Measurements from ENCODE around the gene CBR4. TPM values are rescaled to one million over a fixed set of nuclear protein-coding genes. Genes with fewer than 3 reads are reported as not detected.
A peak's percentile ranks its signal among the peaks of the same experiment; 100 is the strongest.

The CBR4 gene
- polyA plus RNA-seq, 1 donor (not counting 4 experiments of a cell fraction or from before 2014, with no cell fraction given), result 9.1 TPM

GRCh38 chr4:169017971-169018370 is 7.9 kb upstream of the CBR4 start:
- Histone ChIP-seq H3K27me3 (ENCODE audit: control insufficient read depth, extremely low read depth, insufficient read depth, low read length) (no peaks in the 10 kb centered on the region), H3K9me3 (ENCODE audit: control insufficient read depth, low read depth, low read length) (no peaks in the 10 kb centered on the region), H4K20me1 (ENCODE audit: control insufficient read depth, extremely low read depth, insufficient read depth, low read length) (no peaks in the 10 kb centered on the region), H3K9ac (ENCODE audit: control insufficient read depth, extremely low read depth, insufficient read depth, low read length) (no peak overlapping the region), H3K79me2 (ENCODE audit: control insufficient read depth, insufficient read depth, low read length) (no peaks in the 10 kb centered on the region), H3K4me1 (ENCODE audit: control insufficient read depth, extremely low read depth, insufficient read depth, low read length) (peaks cover 38% of the 10 kb centered on the region), H3K27ac (ENCODE audit: control insufficient read depth, insufficient read depth, low read length) (peak overlapping the region; percentile 7), H3K36me3 (ENCODE audit: control insufficient read depth in 2 of 2, extremely low read depth in 1 of 2, insufficient read depth in 2 of 2, low read length in 2 of 2) (no peaks in the 10 kb centered on the region), H3K4me3 (ENCODE audit: control insufficient read depth in 2 of 3, extremely low read depth in 1 of 3, insufficient read depth in 2 of 3, low read depth in 1 of 3, low read length in 3 of 3) (no peak overlapping the region), H3K9me1 (ENCODE audit: control insufficient read depth, extremely low read depth, insufficient read depth, low read length) (no peaks in the 10 kb centered on the region), H2AFZ (ENCODE audit: control insufficient read depth, low read length) (peak overlapping the region; percentile 87), H3K4me2 (ENCODE audit: control insufficient read depth, extremely low read depth, insufficient read depth, low read depth, low read length) (peak overlapping the region; percentile 59)
- TF ChIP-seq EZH2 (IDR thresholded peaks at IDR 0.05; ENCODE audit: low read length), result no peak
- TF ChIP-seq CTCF (optimal IDR thresholded peaks at IDR 0.05 in 1 of 3, IDR thresholded peaks at IDR 0.05 in 1 of 3, conservative IDR thresholded peaks at IDR 0.05 in 1 of 3; ENCODE audit: extremely low read depth in 1 of 3, insufficient read depth in 2 of 3, low read length in 3 of 3), result no peak
- DNase-seq (ENCODE audit: low read depth, low spot score) (no peak), FAIRE-seq (no peak)
- dilution Hi-C loops (cut with MboI; ENCODE audit: extremely low pct_ligation_motif_present, low sequenced_read_pairs), result no loop called here

- no peaks in the 10 kb centered on the region for H3K9me3 ChIP-seq (ENCODE audit: control insufficient read depth, low read depth, low read length)
- H3K4me3 ChIP-seq (ENCODE audit: control insufficient read depth in 2 of 3, extremely low read depth in 1 of 3, insufficient read depth in 2 of 3, low read depth in 1 of 3, low read length in 3 of 3), result no peak overlapping the region
- DNase-seq (ENCODE audit: low read depth, low spot score) (no peak), FAIRE-seq (no peak)
- no peaks in the 10 kb centered on the region for H3K27me3 ChIP-seq (ENCODE audit: control insufficient read depth, extremely low read depth, insufficient read depth, low read length)
- H3K9ac ChIP-seq (ENCODE audit: control insufficient read depth, extremely low read depth, insufficient read depth, low read length), result no peak overlapping the region
- H3K4me1 ChIP-seq (ENCODE audit: control insufficient read depth, extremely low read depth, insufficient read depth, low read length), result peaks cover 44% of the 10 kb centered on the region
- peak overlapping the region; percentile 57 for H2AFZ ChIP-seq (ENCODE audit: control insufficient read depth, low read length)
- H3K27ac ChIP-seq (ENCODE audit: control insufficient read depth, insufficient read depth, low read length), result peak overlapping the region; percentile 70
- TF ChIP-seq CTCF (optimal IDR thresholded peaks at IDR 0.05 in 1 of 3, IDR thresholded peaks at IDR 0.05 in 1 of 3, conservative IDR thresholded peaks at IDR 0.05 in 1 of 3; ENCODE audit: extremely low read depth in 1 of 3, insufficient read depth in 2 of 3, low read length in 3 of 3) (no peak), EZH2 (IDR thresholded peaks at IDR 0.05; ENCODE audit: low read length) (no peak)
- no peaks in the 10 kb centered on the region for H4K20me1 ChIP-seq (ENCODE audit: control insufficient read depth, extremely low read depth, insufficient read depth, low read length)
- dilution Hi-C loops (cut with MboI; ENCODE audit: extremely low pct_ligation_motif_present, low sequenced_read_pairs), result no loop called here
- no peaks in the 10 kb centered on the region for H3K36me3 ChIP-seq (ENCODE audit: control insufficient read depth in 2 of 2, extremely low read depth in 1 of 2, insufficient read depth in 2 of 2, low read length in 2 of 2)
- H3K79me2 ChIP-seq (ENCODE audit: control insufficient read depth, insufficient read depth, low read length), result no peaks in the 10 kb centered on the region
- H3K4me2 ChIP-seq (ENCODE audit: control insufficient read depth, extremely low read depth, insufficient read depth, low read depth, low read length), result peak overlapping the region; percentile 0
- H3K9me1 ChIP-seq (ENCODE audit: control insufficient read depth, extremely low read depth, insufficient read depth, low read length), result no peaks in the 10 kb centered on the region
Observed at GRCh38 chr4:169015186-169015623, 5.2 kb upstream of the CBR4 start.
